Sigmoid colon (tissue), 4 donors: Measurements from ENCODE around the gene RNU1-3.
"Not testable (repeated sequence)": the region's sequence is repeated elsewhere in the genome, so short reads cannot be mapped to it uniquely, and the experiment has no call there.

ENCODE experiments used
- POLR2A ChIP-seq, 2 donors: fragments of 450-650 bp; IDR thresholded peaks; one replicate each; pipeline ENCODE4 v1.6.1; 2016; ENCODE audit warnings: antibody characterized with exemption in 2 of 2, mild to moderate bottlenecking in 2 of 2, moderate library complexity in 2 of 2
- POLR2AphosphoS5 ChIP-seq, 4 donors: sonication (generic); formaldehyde crosslinking; IDR thresholded peaks; one replicate each; pipeline ENCODE4 v1.6.1; 2017; ENCODE audit warnings: antibody characterized with exemption in 4 of 4
- TF ChIP-seq, protein P1 (sequence below), 4 experiments: fragments of 450-650 bp in 3 of 4; fragments of 200-600 bp in 1 of 4; IDR thresholded peaks; one replicate each; pipeline ENCODE4 v1.5.1; 2016 to 2019; ENCODE audit warnings: antibody characterized with exemption in 4 of 4, mild to moderate bottlenecking in 3 of 4, moderate library complexity in 2 of 4

DNA sequence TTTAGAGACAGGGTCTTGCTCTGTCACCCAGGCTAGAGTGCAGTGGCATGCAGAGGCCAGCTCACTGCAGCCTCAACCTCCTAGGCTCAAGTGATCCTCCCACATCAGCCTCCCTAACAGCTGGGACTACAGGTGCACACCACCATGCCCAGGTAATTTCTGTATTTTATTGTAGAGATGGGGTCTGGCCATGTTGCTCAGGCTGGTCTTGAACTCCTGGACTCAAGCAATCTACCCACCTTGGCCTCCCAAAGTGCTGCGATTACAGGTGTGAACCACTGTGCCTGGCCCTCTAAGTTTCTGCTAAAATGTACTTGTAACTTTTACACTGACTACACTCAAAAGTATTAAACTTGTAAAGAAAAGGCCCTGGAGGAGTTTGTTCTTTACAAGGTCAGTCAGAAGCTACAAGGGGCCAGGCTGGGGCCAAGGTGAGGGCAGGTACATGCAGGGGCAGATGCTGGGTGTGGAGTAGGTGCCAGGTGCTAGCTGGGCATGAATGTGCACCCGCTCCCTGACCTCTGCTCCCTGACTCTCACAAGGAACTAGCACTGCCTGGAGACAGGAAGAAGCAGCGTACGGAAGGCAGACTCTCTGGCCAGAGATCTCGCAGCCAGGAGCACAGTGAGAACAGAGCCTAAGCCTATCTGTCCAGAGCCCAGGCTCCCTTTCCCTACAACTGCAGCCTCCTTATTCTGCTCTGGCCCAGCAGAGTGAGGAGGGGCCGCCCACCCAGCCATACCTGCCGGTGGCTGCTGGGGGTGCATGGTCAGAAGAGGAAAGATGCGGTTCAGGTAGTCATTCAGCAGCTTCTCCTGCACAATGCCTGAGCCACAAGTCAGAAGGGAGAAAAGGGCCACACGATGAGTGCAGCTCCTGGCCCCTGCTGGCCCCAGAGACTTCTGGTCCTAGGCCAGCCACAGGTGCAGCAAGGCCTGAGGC lies 24.5 kb downstream of the RNU1-3 start:
- TF ChIP-seq, protein P1, sequence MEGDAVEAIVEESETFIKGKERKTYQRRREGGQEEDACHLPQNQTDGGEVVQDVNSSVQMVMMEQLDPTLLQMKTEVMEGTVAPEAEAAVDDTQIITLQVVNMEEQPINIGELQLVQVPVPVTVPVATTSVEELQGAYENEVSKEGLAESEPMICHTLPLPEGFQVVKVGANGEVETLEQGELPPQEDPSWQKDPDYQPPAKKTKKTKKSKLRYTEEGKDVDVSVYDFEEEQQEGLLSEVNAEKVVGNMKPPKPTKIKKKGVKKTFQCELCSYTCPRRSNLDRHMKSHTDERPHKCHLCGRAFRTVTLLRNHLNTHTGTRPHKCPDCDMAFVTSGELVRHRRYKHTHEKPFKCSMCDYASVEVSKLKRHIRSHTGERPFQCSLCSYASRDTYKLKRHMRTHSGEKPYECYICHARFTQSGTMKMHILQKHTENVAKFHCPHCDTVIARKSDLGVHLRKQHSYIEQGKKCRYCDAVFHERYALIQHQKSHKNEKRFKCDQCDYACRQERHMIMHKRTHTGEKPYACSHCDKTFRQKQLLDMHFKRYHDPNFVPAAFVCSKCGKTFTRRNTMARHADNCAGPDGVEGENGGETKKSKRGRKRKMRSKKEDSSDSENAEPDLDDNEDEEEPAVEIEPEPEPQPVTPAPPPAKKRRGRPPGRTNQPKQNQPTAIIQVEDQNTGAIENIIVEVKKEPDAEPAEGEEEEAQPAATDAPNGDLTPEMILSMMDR (IDR thresholded peaks at IDR 0.05), result not testable (repeated sequence)
- not testable (repeated sequence) for TF ChIP-seq POLR2AphosphoS5, POLR2A (IDR thresholded peaks at IDR 0.05)
